ENCODE results near the gene SEMA6C. TPM values are rescaled to one million over a fixed set of nuclear protein-coding genes. Genes with fewer than 3 reads are reported as not detected.

Gene SEMA6C
- total and polyA plus RNA-seq, 2 donors from 2014 or later: 7.6 to 17.4 TPM

DNA sequence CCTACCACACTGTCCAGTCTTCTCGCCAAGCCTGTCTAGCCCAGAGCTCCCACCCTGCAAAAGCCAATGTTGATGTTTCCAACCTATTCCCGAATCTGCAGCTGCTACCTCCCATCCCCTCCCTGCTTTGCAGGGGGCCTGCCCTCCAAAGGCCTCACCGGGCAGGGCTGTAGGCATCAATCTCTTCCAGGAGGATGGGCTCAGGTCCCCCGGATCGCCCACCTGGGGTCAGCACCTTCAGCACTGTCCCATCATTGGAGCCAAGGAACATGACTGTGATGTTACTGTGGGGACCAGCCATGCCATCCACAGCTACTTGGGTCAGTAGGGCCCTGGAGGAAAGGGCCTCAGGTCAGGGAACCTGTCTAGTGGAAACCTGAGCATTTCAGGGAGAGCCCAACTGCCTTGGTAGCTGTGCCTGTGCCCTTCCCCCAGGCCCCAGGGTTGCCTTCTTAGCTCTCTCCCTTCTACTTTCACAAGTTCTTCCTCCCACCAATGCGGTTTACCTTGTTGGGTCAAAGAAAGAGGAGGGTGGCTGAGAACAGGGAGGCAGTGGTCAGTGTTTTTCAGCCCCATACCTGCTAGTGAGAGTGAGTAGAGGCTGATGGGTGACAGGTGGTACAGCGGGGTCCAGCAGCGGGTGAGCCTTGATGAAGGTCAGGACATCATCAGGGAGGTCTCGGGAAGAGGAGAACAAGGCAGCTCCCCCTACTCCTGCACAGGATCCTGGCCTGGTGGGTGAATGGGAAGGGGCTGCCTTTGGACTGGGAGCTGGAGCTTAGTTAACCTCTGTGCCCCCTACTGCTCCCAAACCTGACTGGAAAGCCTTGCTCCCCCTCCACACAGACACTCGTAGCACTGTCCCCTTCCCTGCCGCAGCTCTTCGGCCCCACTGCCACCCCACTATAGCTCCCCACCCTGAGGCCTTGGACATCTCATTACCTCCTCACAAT is 10.7 kb downstream of the SEMA6C start:
- intact Hi-C loops (cut with DNase I): no loop called here
- H3K4me3 ChIP-seq (ENCODE audit: low read length in 3 of 3): no peak overlapping the region
- no peaks in the 10 kb centered on the region for H3K9me3 ChIP-seq (ENCODE audit: control insufficient read depth in 2 of 3, insufficient read depth in 1 of 3, low read length in 3 of 3)
- FAIRE-seq (no peak), DNase-seq (peak in 1 of 5 donors; percentile 29)
- peaks cover 0 to 24% (median 4%) of the 10 kb centered on the region in 3 donors for H3K36me3 ChIP-seq (ENCODE audit: control insufficient read depth in 2 of 3, insufficient read depth in 3 of 3, low read length in 3 of 3)
- H3K9ac ChIP-seq (ENCODE audit: low read length in 3 of 3): no peak overlapping the region
- peaks cover 0 to under 1% (median 0%) of the 10 kb centered on the region in 3 donors for H3K4me1 ChIP-seq (ENCODE audit: control insufficient read depth in 2 of 3, insufficient read depth in 2 of 3, low read depth in 1 of 3, low read length in 3 of 3)
- no peaks in the 10 kb centered on the region for H3K27me3 ChIP-seq (ENCODE audit: control insufficient read depth, insufficient read depth, low read length)
- TF ChIP-seq, protein P1, sequence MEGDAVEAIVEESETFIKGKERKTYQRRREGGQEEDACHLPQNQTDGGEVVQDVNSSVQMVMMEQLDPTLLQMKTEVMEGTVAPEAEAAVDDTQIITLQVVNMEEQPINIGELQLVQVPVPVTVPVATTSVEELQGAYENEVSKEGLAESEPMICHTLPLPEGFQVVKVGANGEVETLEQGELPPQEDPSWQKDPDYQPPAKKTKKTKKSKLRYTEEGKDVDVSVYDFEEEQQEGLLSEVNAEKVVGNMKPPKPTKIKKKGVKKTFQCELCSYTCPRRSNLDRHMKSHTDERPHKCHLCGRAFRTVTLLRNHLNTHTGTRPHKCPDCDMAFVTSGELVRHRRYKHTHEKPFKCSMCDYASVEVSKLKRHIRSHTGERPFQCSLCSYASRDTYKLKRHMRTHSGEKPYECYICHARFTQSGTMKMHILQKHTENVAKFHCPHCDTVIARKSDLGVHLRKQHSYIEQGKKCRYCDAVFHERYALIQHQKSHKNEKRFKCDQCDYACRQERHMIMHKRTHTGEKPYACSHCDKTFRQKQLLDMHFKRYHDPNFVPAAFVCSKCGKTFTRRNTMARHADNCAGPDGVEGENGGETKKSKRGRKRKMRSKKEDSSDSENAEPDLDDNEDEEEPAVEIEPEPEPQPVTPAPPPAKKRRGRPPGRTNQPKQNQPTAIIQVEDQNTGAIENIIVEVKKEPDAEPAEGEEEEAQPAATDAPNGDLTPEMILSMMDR (IDR thresholded peaks at IDR 0.05; ENCODE audit: borderline replicate concordance, extremely low read depth, insufficient read depth): no peak
- no peak overlapping the region for H3K27ac ChIP-seq (ENCODE audit: low read depth in 2 of 2, low read length in 2 of 2)

DNA sequence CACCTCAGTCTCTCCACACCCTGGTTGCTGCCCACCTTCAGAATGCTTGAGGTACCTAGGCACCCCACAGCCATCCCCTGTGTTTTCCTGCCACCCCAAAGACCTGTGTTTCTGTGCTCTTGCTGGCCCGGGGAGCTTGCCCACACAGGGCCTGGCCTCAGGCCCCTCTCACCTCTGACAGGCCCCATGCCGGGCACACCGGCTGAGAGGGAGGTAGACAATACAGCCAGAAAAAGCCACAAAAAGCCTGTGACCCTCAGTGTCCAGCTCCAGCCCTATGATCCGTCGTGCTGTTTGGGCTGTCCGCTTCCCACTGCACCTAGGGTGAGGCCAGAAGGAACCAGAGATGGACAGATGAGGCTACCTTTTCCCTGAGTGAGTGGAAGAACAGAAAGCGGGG is 11.4 kb downstream of the SEMA6C start:
- H3K4me1 ChIP-seq (ENCODE audit: control insufficient read depth in 2 of 3, insufficient read depth in 2 of 3, low read depth in 1 of 3, low read length in 3 of 3): peaks cover 0 to 4% (median 0%) of the 10 kb centered on the region in 3 donors
- TF ChIP-seq, protein P1 (IDR thresholded peaks at IDR 0.05; ENCODE audit: borderline replicate concordance, extremely low read depth, insufficient read depth): no peak
- no peaks in the 10 kb centered on the region for H3K27me3 ChIP-seq (ENCODE audit: control insufficient read depth, insufficient read depth, low read length)
- DNase-seq: no peak
- peaks cover 0 to 24% (median 3%) of the 10 kb centered on the region in 3 donors for H3K36me3 ChIP-seq (ENCODE audit: control insufficient read depth in 2 of 3, insufficient read depth in 3 of 3, low read length in 3 of 3)
- no peak overlapping the region for H3K27ac ChIP-seq (ENCODE audit: low read depth in 2 of 2, low read length in 2 of 2)
- no peaks in the 10 kb centered on the region for H3K9me3 ChIP-seq (ENCODE audit: control insufficient read depth in 2 of 3, insufficient read depth in 1 of 3, low read length in 3 of 3)
- H3K9ac ChIP-seq (ENCODE audit: low read length in 3 of 3): no peak overlapping the region
- H3K4me3 ChIP-seq (ENCODE audit: low read length in 3 of 3): no peak overlapping the region
- FAIRE-seq: no peak
- intact Hi-C loops (cut with DNase I): no loop called here

DNA sequence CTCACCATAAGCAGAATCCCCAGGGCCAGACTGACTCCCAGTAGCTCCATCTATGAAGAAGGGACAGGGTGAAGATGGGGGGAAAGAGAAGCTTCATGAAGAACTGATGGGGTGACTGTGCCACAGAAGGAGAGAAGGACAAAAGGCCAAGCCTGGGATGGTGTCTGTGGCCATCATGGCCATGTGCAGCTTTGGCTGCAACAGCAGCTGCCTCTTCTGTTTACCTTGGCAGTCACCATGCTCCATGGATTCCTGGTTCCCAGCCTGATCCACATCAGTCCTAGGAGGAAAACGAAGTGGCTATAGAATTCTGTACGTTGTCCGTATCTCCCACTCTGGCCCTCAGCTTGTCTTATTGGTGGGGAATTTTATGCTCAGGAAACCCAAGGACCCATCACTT is 12.0 kb downstream of the SEMA6C start:
- peaks cover 0 to 24% (median 2%) of the 10 kb centered on the region in 3 donors for H3K36me3 ChIP-seq (ENCODE audit: control insufficient read depth in 2 of 3, insufficient read depth in 3 of 3, low read length in 3 of 3)
- FAIRE-seq (no peak), DNase-seq (peak in 1 of 5 donors; percentile 8)
- no peak overlapping the region for H3K4me3 ChIP-seq (ENCODE audit: low read length in 3 of 3)
- no peak overlapping the region for H3K27ac ChIP-seq (ENCODE audit: low read depth in 2 of 2, low read length in 2 of 2)
- H3K9me3 ChIP-seq (ENCODE audit: control insufficient read depth in 2 of 3, insufficient read depth in 1 of 3, low read length in 3 of 3): no peaks in the 10 kb centered on the region
- H3K27me3 ChIP-seq (ENCODE audit: control insufficient read depth, insufficient read depth, low read length): no peaks in the 10 kb centered on the region
- intact Hi-C loops (cut with DNase I): no loop called here
- TF ChIP-seq, protein P1 (IDR thresholded peaks at IDR 0.05; ENCODE audit: borderline replicate concordance, extremely low read depth, insufficient read depth): no peak
- H3K4me1 ChIP-seq (ENCODE audit: control insufficient read depth in 2 of 3, insufficient read depth in 2 of 3, low read depth in 1 of 3, low read length in 3 of 3): peaks cover 0 to 4% (median 0%) of the 10 kb centered on the region in 3 donors
- H3K9ac ChIP-seq (ENCODE audit: low read length in 3 of 3): no peak overlapping the region

All from kidney (tissue), 14 donors.